Measurements from ENCODE around the gene RPP21. TPM values are rescaled to one million over a fixed set of nuclear protein-coding genes. Genes with fewer than 3 reads are reported as not detected.

The RPP21 gene
- total RNA-seq, 1 donor from 2014 or later: 38.0 TPM

- Mint-ChIP-seq H3K36me3 (peaks cover 8% of the 10 kb centered on the region), H3K4me1 (peaks cover 10% of the 10 kb centered on the region), H3K4me3 (peak overlapping the region; percentile 85), H3K9me3 (no peaks in the 10 kb centered on the region), H3K27me3 (ENCODE audit: insufficient read depth, low read depth) (no peaks in the 10 kb centered on the region), H3K27ac (no peak overlapping the region)
- Histone ChIP-seq H4K20me1 (ENCODE audit: low read depth) (no peaks in the 10 kb centered on the region), H3F3A (ENCODE audit: low read depth) (no peaks in the 10 kb centered on the region), H3K36me3 (no peaks in the 10 kb centered on the region), H2AFZ (replicated peaks) (peak overlapping the region; percentile 93), H3K27ac (no peak overlapping the region), H3K9ac (no peak overlapping the region), H3K79me2 (ENCODE audit: low read depth) (peaks cover 6% of the 10 kb centered on the region), H3K4me3 (peak overlapping the region; percentile 99), H3K9me3 (ENCODE audit: low read depth) (no peaks in the 10 kb centered on the region), H3K4me2 (peak overlapping the region; percentile 87), H3K27me3 (no peaks in the 10 kb centered on the region), H3K4me1 (peaks cover 4% of the 10 kb centered on the region)
- DNase-seq (ENCODE audit: low spot score): no peak
- TF ChIP-seq CTCF (IDR thresholded peaks at IDR 0.05): no peak
- no peak for TF ChIP-seq EZH2 (IDR thresholded peaks at IDR 0.05)
- no peak for TF ChIP-seq EZH2phosphoT487 (IDR thresholded peaks at IDR 0.05)
Observed at GRCh38 chr6:30344191-30344867, 627 bp upstream of the RPP21 start.

- peak overlapping the region; percentile 93 for H2AFZ ChIP-seq (replicated peaks)
- DNase-seq (ENCODE audit: low spot score): no peak
- Mint-ChIP-seq H3K36me3 (peaks cover 8% of the 10 kb centered on the region), H3K27ac (no peak overlapping the region), H3K4me1 (peaks cover 10% of the 10 kb centered on the region), H3K4me3 (peak overlapping the region; percentile 85), H3K27me3 (ENCODE audit: insufficient read depth, low read depth) (no peaks in the 10 kb centered on the region), H3K9me3 (no peaks in the 10 kb centered on the region)
- H3F3A ChIP-seq (ENCODE audit: low read depth): no peaks in the 10 kb centered on the region
- H3K36me3 ChIP-seq: no peaks in the 10 kb centered on the region
- H3K9ac ChIP-seq: no peak overlapping the region
- no peak for TF ChIP-seq CTCF (IDR thresholded peaks at IDR 0.05)
- no peak for TF ChIP-seq EZH2phosphoT487 (IDR thresholded peaks at IDR 0.05)
- no peak for TF ChIP-seq EZH2 (IDR thresholded peaks at IDR 0.05)
- no peak overlapping the region for H3K27ac ChIP-seq
- H3K79me2 ChIP-seq (ENCODE audit: low read depth): peaks cover 6% of the 10 kb centered on the region
- H3K9me3 ChIP-seq (ENCODE audit: low read depth): no peaks in the 10 kb centered on the region
- no peaks in the 10 kb centered on the region for H4K20me1 ChIP-seq (ENCODE audit: low read depth)
- H3K4me2 ChIP-seq: peak overlapping the region; percentile 87
- peaks cover 4% of the 10 kb centered on the region for H3K4me1 ChIP-seq
- no peaks in the 10 kb centered on the region for H3K27me3 ChIP-seq
- peak overlapping the region; percentile 99 for H3K4me3 ChIP-seq
Observed at GRCh38 chr6:30345852-30346251, 896 bp downstream of the RPP21 start.

GRCh38 chr6:30348957-30349356 lies 4.0 kb downstream of the RPP21 start:
- H3K4me3 Mint-ChIP-seq: no peak overlapping the region
- DNase-seq (ENCODE audit: low spot score): no peak
- Histone ChIP-seq H3K4me2 (no peak overlapping the region), H3K79me2 (ENCODE audit: low read depth) (peaks cover 6% of the 10 kb centered on the region), H3K27me3 (no peaks in the 10 kb centered on the region), H4K20me1 (ENCODE audit: low read depth) (no peaks in the 10 kb centered on the region), H3K4me1 (peaks cover 4% of the 10 kb centered on the region), H3F3A (ENCODE audit: low read depth) (no peaks in the 10 kb centered on the region), H3K9me3 (ENCODE audit: low read depth) (no peaks in the 10 kb centered on the region), H3K9ac (no peak overlapping the region), H3K27ac (no peak overlapping the region), H3K36me3 (no peaks in the 10 kb centered on the region), H3K4me3 (no peak overlapping the region), H2AFZ (replicated peaks) (no peak overlapping the region)
- no peak overlapping the region for H3K27ac Mint-ChIP-seq
- H3K4me1 Mint-ChIP-seq: peaks cover 10% of the 10 kb centered on the region
- no peak for TF ChIP-seq EZH2phosphoT487 (IDR thresholded peaks at IDR 0.05)
- TF ChIP-seq CTCF (IDR thresholded peaks at IDR 0.05): no peak
- no peak for TF ChIP-seq EZH2 (IDR thresholded peaks at IDR 0.05)
- peaks cover 6% of the 10 kb centered on the region for H3K36me3 Mint-ChIP-seq
- no peaks in the 10 kb centered on the region for H3K27me3 Mint-ChIP-seq (ENCODE audit: insufficient read depth, low read depth)
- H3K9me3 Mint-ChIP-seq: no peaks in the 10 kb centered on the region
